ENCODE measurements around the gene MARCHF10.
"Not testable (repeated sequence)": the region's sequence is repeated elsewhere in the genome, so short reads cannot be mapped to it uniquely, and the experiment has no call there.

The MARCHF10 gene

DNA sequence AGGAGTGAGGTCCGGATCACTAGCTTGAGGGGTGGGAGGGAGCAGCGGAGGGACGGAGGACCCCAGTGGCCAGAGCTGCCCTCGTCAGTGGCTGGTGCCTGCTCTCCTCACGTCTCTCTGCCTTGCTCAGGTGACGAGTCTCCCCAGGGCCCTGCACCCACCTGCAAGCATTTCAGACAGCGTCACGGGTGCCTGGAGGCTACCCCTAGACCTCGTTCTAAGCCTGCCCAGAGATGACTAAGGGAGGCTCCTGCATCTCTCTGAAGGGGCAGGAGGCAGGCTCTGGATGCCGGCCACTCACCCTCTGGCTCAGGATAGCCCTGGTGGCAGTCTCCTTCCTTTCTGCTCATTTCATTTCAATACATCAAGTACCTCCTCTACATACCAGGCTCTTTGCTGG lies 111.9 kb downstream of the MARCHF10 start:
- DNase-seq, result no peak

DNA sequence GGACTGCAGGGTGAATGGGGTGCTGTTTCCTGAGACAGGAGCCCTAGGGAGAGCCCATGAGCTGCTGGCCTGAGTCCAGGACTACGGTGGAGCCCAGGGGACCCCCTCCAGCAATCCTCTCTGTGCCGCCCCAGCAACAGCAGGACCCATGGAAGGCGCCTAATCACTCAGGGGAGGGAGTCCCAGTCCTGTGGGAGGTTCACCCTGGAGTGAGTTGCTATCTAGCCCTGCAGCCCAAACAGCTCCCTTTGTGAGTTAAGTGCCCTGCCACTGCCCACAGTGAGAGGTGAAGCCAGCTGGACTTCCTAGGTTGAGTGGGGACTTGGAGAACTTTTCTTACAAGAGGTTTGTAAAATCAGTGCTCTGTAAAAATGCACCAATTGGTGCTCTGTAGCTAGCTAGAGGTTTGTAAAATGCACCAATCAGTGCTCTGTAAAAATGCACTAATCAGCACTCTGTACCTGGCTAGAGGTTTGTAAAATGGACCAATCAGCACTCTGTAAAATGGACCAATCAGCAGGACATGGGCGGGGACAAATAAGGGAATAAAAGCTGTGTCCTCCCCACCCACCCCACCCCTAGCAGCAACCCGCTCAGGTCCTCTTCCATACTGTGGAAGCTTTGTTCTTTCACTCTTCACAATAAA lies 112.9 kb downstream of the MARCHF10 start:
- DNase-seq, result not testable (repeated sequence)

DNA sequence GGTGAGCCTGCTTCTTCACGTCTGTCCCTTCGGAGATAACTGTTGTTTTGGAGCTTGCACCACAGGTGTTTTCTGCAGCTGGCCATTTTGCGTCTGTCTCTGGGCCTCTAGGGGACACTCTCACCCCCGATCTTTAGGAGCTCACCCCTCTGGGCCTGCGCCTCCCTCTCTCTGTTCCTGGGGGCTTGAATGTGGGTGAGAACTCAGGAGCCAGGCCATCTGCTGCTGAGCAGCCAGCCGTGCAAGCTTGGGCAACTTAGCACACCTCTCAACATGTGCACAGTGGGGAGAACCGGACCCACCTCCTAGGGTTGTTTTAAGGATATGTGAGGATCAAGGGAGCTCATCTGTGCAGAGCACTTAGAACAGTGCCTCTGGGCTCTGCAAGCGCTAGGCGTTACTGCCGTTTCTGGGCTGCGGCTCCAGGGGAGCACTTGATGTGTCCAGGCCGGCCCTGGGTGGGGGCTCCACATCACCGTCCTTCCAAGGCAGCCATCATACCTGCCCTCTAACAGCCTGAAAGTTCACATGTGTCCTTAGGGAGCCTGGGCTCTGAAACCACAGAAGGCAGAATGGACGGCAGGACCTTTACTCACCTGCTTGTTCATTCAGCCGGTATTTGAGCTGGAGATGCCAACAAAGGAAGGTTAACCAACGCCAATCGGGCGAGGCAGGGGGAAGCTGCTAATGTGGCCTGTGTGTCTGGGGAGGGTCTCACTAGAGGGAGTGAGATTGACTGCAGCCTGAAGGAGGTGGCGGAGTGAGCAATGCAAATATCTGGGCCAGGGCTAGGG lies 114.3 kb downstream of the MARCHF10 start:
- DNase-seq, result peak; percentile 28

DNA sequence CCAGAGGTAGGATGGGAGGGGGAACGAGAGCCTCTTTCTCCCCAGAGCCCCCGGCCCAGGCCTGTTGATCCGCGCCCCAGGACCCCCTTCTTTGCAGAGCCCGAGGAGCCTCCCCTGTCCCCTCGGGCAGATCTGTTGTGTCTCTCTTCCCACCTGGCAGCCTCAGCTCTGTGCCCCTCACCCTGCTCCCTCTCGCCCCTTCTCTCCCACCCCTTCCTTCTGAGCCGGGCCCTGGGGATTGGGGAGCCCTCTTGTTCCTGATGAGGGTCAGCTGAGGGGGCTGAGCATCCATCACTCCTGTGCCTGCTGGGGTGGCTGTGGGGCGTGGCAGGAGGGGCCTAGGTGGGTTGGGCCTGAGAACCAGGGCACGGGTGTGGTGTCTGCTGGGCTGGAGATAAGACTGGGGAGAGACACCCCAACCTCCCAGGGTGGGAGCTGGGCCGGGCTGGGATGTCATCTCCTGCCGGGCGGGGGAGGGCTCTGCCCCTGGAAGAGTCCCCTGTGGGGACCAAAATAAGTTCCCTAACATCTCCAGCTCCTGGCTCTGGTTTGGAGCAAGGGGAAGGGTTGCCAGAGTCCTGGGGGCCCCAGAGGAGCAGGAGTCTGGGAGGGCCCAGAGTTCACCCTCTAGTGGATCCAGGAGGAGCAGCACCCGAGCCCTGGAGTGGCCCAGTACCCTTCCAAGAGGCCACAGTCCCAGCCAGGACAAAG lies 115.2 kb downstream of the MARCHF10 start:
- DNase-seq, result peak; percentile 23

DNA sequence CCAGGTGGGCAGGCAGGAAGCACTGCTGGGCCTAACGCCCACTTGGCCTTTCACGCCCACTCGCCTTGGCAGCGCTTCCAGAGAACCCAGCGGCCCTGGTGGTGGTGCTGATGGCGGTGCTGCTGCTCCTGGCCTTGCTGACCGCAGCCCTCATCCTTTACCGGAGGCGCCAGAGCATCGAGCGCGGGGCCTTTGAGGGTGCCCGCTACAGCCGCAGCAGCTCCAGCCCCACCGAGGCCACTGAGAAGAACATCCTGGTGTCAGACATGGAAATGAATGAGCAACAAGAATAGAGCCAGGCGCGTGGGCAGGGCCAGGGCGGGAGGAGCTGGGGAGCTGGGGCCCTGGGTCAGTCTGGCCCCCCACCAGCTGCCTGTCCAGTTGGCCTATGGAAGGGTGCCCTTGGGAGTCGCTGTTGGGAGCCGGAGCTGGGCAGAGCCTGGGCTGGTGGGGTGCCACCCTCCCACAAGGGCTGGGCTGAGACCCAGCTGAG lies 115.9 kb downstream of the MARCHF10 start:
- DNase-seq, result no peak

DNA sequence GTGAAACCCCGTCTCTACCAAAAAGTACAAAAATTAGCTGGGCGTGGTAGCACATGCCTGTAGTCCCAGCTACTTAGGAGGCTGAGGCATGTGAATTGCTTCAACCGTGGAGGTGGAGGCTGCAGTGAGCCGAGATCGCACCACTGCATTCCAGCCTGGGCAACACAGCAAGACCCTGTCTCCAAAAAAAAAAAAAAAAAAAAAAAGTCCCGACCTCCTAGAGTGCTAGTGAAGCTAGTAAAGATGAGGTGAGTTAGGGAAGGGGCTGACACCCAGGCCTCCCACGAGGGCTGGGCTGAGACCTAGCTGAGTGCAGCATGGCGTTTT lies 116.6 kb downstream of the MARCHF10 start:
- DNase-seq, result not testable (repeated sequence)

DNA sequence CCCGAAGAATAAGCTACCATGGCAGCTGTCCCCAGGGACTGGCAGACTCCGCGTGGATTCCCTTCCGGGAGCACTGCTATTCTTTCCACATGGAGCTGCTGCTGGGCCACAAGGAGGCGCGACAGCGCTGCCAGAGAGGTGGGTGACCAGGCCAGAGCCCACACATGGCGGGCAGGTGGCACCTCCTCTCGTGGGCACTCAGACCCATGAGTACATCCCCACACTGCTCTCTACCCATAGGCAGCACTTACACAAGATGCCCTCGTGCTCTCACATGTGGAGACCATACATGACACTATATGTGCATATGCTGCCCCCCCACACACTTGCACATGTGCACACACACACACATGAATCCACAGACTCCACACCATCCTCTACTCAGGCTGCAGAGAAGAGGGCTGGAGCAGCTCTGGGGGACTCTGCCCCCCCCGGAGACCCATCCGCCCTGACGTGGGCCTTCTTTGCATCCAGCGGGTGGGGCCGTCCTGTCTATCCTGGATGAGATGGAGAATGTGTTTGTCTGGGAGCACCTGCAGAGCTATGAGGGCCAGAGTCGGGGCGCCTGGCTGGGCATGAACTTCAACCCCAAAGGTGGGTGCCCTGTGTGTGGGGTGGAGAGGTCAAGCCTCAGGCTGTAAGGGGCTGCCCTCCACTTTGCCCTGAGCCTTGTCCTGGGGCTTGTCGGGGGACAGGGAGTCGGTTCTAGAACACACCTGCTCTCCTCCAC lies 117.8 kb downstream of the MARCHF10 start:
- DNase-seq, result no peak

DNA sequence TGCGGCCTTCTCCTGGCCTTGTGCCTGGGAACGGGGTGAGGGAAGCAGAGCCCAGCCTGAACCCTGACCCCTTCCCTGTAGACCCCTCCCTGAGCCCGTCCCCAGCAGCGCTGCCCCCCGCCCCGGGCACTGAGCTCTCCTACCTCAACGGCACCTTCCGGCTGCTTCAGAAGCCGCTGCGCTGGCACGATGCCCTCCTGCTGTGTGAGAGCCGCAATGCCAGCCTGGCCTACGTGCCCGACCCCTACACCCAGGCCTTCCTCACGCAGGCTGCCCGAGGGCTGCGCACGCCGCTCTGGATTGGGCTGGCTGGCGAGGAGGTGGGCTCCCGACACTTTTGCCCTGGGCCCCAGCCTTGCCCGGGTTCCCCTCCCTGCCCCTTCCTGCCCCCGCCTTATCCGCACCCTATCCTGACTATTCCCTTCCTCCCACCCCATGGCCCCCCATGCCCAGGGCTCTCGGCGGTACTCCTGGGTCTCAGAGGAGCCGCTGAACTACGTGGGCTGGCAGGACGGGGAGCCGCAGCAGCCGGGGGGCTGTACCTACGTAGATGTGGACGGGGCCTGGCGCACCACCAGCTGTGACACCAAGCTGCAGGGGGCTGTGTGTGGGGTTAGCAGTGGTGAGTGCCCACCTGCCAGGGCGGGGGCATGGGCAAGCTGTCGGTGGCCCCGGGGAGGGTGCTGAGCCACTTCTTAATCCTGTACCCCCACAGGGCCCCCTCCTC lies 118.5 kb downstream of the MARCHF10 start:
- DNase-seq, result no peak

DNA sequence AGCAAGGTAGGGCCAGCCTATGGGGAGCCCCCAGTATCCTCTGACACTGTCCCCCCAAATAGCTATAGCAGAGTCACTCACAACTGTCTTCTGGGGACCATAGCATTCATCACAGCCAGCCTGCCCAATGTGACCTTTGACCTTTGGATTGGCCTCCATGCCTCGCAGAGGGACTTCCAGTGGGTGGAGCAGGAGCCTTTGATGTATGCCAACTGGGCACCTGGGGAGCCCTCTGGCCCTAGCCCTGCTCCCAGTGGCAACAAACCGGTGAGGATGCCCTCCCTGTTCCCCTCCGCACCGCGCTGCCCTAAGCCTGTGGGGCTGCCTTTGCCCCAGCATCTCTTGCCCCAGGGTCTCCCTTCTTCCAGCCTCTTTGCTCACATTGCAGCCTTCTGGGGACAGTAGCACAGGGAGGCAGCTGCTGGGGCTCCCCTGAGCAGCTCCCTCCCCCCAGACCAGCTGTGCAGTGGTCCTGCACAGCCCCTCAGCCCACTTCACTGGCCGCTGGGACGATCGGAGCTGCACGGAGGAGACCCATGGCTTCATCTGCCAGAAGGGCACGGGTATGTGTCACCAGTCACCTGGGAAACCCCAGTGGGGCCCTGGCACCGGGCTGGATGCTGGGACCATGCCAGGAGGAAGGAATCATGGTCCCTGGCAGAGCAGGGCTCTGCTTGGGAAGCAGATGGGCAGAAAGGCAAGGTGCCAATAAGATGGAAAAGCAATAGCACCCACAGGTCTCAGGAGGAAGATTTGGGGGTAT lies 119.5 kb downstream of the MARCHF10 start:
- no peak for DNase-seq

DNA sequence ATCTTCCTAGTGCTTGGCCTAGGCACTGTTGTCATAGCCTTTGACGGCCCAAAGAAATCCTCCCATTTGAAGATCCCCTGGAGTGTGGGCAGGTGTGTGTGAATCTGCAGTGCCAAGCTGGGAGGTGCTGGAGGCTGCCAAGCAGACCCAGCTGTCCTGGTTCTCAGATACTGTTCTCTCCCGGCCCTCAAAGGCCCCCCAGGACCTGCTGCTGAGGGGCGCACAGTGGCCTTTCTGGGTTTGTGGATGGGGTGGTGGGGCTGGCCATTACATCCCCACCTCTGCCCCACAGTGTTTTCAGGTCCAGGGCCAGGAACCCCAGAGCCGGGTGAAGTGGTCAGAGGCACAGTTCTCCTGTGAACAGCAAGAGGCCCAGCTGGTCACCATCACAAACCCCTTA lies 120.1 kb downstream of the MARCHF10 start:
- DNase-seq, result no peak

DNA sequence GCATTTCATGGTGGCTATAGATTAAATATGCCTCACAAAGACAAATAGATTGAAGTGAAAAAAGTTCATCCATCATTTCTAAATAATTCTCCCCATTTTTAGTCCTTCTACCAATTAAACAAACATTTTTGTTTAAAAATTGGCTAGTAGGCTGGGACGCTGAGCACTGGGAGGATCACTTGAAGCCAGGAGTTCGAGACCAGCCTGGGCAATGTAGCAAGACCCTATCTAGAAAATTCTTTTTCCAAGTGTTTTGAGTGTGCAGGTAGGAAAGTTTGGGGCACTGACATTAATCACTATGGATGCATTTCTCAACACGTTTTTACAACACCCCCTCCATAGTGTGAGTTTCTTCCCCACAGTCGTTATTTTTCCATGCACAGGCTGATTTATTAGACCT lies 123.9 kb downstream of the MARCHF10 start:
- DNase-seq, result no peak

DNA sequence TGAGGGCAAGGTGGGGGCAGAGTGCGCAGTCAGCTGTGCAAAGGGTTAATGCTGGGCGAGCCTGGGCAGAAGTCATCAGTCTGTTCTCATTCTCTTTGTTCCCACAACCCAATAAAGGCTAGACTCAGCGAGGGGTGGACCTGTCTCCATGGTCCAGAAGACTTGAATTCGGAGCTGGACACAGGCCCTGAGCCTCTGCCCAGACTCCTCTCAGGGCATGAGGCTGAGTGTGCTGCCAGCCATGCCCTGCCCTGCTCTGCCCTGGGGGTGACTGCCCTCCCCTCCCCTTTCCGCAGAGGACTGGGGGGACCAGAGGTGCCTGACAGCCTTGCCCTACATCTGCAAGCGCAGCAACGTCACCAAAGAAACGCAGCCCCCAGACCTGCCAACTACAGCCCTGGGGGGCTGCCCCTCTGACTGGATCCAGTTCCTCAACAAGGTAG lies 126.2 kb downstream of the MARCHF10 start:
- no peak for DNase-seq

DNA sequence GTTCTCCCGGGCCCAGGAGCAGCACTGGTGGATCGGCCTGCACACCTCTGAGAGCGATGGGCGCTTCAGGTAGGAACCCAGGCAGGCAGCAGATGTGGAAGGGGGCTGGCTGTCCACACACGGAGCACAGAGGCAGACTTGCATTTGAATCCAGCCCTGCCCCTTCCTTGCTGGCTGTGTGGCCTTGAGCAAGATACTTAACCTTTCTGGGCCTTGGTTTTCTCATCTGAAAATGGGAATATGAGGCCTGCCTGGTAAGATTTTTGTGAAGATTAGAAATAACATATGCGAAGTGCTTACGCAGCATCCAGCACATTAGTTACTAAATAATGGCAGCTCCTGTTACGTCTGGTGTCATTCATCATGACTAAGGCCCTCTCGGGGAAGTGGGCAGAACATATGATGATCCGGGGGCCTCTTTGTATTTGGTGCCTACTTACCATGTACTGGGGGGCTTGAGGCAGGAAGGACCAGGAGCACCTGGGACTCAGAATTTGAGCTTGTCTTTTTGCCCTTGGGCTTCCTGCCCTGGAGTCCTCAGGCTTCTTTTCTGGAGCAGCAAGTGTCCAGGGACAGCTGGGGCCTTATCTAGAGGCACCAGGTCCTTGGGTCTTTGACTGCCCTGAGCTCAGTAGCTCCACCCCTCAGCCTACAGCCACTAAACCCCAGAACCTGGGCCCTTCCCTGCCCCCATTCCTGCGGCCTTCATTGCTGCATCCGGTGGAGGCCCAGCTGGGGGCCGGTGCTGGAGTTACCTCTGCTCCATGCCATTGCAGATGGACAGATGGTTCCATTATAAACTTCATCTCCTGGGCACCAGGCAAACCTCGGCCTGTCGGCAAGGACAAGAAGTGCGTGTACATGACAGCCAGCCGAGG lies 126.8 kb downstream of the MARCHF10 start:
- peak; percentile 6 for DNase-seq

DNA sequence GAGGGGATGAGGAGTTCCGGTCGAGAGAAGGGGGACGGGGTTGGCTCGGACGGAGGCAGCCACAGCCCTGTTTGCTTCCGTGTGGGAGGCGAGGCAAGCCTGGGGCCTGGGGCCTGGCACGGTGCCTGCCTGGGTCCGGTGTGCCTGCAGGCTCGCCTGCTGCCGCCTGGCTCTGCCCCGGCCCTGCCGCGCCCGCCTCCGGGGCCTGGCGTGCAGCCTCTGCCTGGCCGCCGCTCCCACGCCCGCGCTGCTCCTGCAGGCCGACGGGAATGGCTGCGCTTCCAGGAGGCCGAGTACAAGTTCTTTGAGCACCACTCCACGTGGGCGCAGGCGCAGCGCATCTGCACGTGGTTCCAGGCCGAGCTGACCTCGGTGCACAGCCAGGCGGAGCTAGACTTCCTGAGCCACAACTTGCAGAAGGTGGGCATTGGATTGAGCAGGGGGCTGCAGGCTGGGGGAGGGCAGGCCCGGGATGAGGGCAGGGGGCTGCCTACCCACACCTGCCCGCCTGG lies 127.5 kb downstream of the MARCHF10 start:
- no peak for DNase-seq

DNA sequence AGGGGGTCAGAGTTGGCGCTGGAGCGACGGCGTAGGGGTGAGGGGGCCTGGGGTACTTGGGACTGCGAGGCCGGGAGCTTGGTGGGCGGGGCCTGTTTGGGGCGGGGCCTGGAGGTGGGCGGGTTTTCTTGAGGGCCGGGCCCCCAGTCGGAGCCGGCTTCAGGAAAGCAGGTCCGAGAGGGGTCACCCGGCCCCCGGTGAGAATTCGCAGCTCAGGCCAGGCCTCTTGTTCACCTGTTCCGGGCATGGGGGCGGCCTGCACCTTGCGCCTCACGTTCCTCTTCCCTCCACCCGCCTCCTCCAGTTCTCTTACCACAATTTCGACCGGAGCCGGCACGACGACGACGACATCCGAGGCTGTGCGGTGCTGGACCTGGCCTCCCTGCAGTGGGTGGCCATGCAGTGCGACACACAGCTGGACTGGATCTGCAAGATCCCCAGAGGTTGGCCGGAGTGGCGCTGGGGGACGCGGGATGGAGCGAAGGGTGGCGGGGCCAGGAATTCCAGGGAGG lies 128.2 kb downstream of the MARCHF10 start:
- DNase-seq, result no peak

DNA sequence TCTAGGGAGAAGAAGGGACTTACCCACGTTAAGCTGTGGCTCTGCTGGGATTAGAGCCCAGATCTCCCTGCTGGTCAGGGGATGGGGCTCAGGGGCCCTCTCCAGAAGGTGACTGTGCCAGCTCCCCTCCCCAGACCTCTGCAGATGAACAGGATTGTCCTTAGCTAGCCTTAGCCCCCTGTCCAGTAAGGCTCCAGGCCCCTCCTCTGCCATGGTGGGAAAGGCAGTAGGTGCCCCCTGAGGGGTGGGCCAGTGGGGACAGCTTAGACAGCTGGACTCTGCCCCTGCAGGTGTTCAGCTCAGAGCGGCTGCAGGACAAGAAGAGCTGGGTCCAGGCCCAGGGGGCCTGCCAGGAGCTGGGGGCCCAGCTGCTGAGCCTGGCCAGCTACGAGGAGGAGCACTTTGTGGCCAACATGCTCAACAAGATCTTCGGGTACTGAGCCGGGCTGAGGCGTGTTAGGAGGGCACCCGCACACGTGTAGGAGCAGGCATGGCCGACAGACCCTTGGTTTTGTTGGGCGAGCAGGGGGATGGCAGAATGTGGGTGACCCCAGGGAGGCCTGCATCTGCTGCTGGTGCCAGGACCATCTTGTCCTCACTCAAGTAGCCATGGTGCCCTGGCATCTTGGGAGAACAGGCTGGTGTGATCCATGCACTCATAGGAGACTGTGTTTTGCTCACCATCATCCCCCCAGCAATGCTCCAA lies 129.7 kb downstream of the MARCHF10 start:
- DNase-seq, result no peak

DNA sequence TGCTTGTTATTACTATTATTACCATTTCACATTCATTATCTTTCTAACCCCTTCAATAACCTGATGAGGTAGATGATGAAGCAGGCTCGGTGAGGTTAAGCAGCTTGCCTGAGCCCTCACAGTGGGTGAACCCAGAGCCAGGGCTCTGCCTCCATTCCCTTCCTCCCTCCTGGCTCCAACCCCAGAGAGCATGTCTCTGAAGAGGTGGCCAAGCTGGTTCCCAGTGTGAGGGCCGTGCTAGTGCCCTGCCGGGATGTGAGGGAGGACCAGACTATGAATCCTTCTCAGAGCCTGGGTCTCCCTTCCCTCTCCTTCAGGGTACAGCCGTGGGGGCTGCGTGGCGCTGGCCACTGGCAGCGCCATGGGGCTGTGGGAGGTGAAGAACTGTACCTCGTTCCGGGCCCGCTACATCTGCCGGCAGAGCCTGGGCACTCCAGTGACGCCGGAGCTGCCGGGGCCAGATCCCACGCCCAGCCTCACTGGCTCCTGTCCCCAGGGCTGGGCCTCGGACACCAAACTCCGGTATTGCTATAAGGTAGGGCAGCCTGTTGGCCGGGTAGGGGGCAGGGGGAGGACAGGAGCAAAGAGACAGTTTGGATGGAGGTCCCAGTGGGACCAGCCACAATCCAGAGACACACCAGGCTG lies 131.0 kb downstream of the MARCHF10 start:
- DNase-seq, result no peak

DNA sequence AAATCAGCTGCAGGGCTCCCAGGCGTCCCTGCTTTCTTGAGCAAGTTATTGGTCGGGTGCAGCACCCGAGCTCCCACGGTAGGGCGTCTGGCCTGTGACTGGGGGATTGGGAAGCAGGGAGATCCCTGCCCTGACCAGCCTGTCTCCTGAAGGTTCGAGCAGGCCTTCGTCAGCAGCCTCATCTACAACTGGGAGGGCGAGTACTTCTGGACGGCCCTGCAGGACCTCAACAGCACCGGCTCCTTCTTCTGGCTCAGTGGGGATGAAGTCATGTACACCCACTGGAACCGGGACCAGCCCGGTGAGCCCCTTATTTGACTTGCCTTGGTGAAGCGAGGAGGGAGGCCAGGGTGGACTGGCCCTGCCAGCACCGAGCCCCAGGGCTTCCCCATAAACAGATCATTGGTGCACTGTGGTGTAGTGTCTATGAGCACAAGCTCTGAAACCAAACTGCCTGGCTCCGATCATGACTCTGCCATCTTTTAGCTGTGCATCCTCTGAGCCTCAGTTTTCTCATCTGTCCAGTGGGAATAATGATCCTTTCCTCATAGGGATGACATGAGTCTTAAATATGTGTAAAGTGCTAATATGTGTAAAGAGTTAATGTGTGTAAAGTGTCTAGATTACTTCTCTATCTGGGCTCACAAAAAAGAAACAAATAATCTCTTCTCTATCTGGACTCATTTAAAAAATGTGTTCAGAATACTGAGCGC lies 131.7 kb downstream of the MARCHF10 start:
- DNase-seq, result no peak
